Hepatocyte (in vitro differentiated cells): ENCODE results near the gene TXNDC15. TPM values are rescaled to one million over a fixed set of nuclear protein-coding genes. Genes with fewer than 3 reads are reported as not detected.
"Not testable (repeated sequence)": the region's sequence is repeated elsewhere in the genome, so short reads cannot be mapped to it uniquely, and the experiment has no call there.

ENCODE experiments used
- DNase-seq: peaks from one replicate; pipeline ENCODE4 v3.0.0-alpha.2; 2016; ENCODE audit warnings: low spot score
- H2AFZ ChIP-seq: fragments of 200-600 bp; sonication (generic); 2 replicates; pipeline ENCODE4 v1.6.0; 2016; ENCODE audit warnings: antibody characterized with exemption, mild to moderate bottlenecking
- H3K27ac ChIP-seq: fragments of 200-600 bp; sonication (generic); 2 replicates; pipeline ENCODE4 v1.5.1; 2016; ENCODE audit warnings: mild to moderate bottlenecking
- H3K27me3 ChIP-seq: fragments of 200-600 bp; sonication (generic); 2 replicates; pipeline ENCODE4 v1.6.1; 2016
- H3K36me3 ChIP-seq: fragments of 200-600 bp; sonication (generic); replicated peaks from 2 replicates; pipeline ENCODE4 v1.5.1; 2016; ENCODE audit warnings: low read depth; ENCODE audit not compliant: insufficient read depth
- H3K4me1 ChIP-seq: fragments of 200-600 bp; sonication (generic); 2 replicates; pipeline ENCODE4 v1.5.1; 2016; ENCODE audit warnings: mild to moderate bottlenecking, moderate library complexity; ENCODE audit not compliant: insufficient read depth
- H3K4me2 ChIP-seq: fragments of 200-600 bp; sonication (generic); 2 replicates; pipeline ENCODE4 v1.6.0; 2016
- H3K4me3 ChIP-seq: fragments of 200-600 bp; sonication (generic); 2 replicates; pipeline ENCODE4 v1.5.1; 2016; ENCODE audit warnings: mild to moderate bottlenecking
- H3K79me2 ChIP-seq: fragments of 200-600 bp; sonication (generic); 2 replicates; pipeline ENCODE4 v1.6.0; 2017; ENCODE audit warnings: mild to moderate bottlenecking
- H3K9me2 ChIP-seq: fragments of 200-600 bp; sonication (generic); replicated peaks from 2 replicates; pipeline ENCODE4 v1.6.0; 2017; ENCODE audit warnings: mild to moderate bottlenecking; ENCODE audit not compliant: insufficient read depth
- H3K9me3 ChIP-seq: fragments of 200-600 bp; sonication (generic); 2 replicates; pipeline ENCODE4 v1.5.1; 2016; ENCODE audit warnings: low read depth, mild to moderate bottlenecking
- H4K20me1 ChIP-seq: fragments of 200-600 bp; sonication (generic); 2 replicates; pipeline ENCODE4 v1.6.0; 2016; ENCODE audit warnings: mild to moderate bottlenecking; ENCODE audit not compliant: insufficient read depth, poor library complexity, severe bottlenecking
- CTCF ChIP-seq: fragments of 200-600 bp; sonication (generic); IDR thresholded peaks from 2 replicates; pipeline ENCODE4 v1.5.1; 2016; ENCODE audit warnings: antibody characterized with exemption, mild to moderate bottlenecking; ENCODE audit not compliant: poor library complexity
- EZH2 ChIP-seq: fragments of 200-600 bp; sonication (generic); IDR thresholded peaks from 2 replicates; pipeline ENCODE4 v1.6.1; 2016; ENCODE audit warnings: antibody characterized with exemption, mild to moderate bottlenecking, borderline replicate concordance
- EZH2phosphoT487 ChIP-seq: fragments of 200-600 bp; sonication (generic); IDR thresholded peaks from one replicate; pipeline ENCODE4 v1.6.1; 2018; ENCODE audit warnings: antibody characterized with exemption, mild to moderate bottlenecking, low read depth, moderate library complexity; ENCODE audit not compliant: unreplicated experiment, severe bottlenecking
- WGBS: methylation state at CpG from one replicate; pipeline ENCODE4 v1.1.6; 2016; ENCODE audit warnings: low lambda C conversion rate; ENCODE audit errors: missing lambda C conversion rate; 5-methylcytosine and 5-hydroxymethylcytosine counted together
- polyA plus RNA-seq: library from polyadenylated mRNA; unstranded; fragments of >200 nt; fragmentation: Nextera tagmentation; extraction: Ambion mirVana; gene quantifications from 2 replicates; pipeline ENCODE4 v1.2.1, GENCODE V29; 2016
- total RNA-seq: library from RNA; depleted of rRNA; stranded (reverse); fragments of >200 nt; gene quantifications from 2 replicates; pipeline ENCODE4 v1.2.3, GENCODE V29; 2014

Gene TXNDC15
- total and polyA plus RNA-seq, 2 experiments from 2014 or later: 56.7 to 76.0 TPM

DNA sequence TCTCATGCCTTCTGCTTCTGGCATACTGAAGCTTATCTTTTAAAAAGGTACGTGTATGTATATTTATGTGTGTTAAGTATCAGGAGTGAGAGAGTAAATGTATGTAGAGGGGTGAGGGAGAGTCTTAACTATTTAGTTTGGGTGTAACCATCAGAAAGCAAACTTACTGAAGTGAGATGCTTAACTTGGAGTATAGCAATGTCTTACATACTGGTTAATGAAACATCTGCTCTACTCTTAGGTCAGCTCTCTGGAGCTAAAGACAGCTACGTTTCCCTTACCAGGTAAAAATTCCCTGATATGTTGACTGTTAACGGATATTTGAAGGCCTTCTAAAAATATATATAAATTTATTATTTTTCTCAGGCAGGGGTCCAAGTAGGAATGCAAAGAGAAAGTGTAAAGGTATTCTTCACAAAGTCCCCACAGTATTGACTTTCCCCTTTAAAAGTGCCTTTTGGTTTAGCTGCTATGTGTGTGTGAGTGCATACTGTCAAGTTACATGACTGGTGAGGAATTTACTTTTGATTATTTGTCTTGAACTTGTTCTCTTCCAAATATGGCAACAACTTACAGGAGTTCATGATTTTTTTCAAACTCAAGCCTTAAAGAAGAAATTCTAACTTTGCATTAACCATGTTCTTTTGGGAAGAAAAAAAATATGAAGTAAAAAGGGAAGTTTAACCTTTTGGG, 40.7 kb upstream of the TXNDC15 start:
- Histone ChIP-seq H4K20me1 (no peaks in the 10 kb centered on the region), H3K4me2 (no peak overlapping the region), H2AFZ (no peak overlapping the region), H3K27me3 (no peaks in the 10 kb centered on the region), H3K4me3 (no peak overlapping the region), H3K27ac (peak overlapping the region; percentile 55), H3K79me2 (no peaks in the 10 kb centered on the region), H3K4me1 (no peaks in the 10 kb centered on the region), H3K9me3 (no peaks in the 10 kb centered on the region), H3K9me2 (no peaks in the 10 kb centered on the region), H3K36me3 (no peaks in the 10 kb centered on the region)
- DNase-seq: no peak
- TF ChIP-seq EZH2 (no peak), EZH2phosphoT487 (no peak), CTCF (no peak)
- 83% methylated on average over 3 of the region's 3 CpGs for WGBS

- WGBS: 100% methylated on average over 2 of the region's 2 CpGs
- H3K9me3 ChIP-seq: no peaks in the 10 kb centered on the region
- H4K20me1 ChIP-seq: no peaks in the 10 kb centered on the region
- H3K4me3 ChIP-seq: no peak overlapping the region
- DNase-seq: no peak
- no peak overlapping the region for H2AFZ ChIP-seq
- no peak overlapping the region for H3K4me2 ChIP-seq
- H3K27me3 ChIP-seq: no peaks in the 10 kb centered on the region
- H3K79me2 ChIP-seq: no peaks in the 10 kb centered on the region
- H3K27ac ChIP-seq: no peak overlapping the region
- H3K9me2 ChIP-seq: no peaks in the 10 kb centered on the region
- TF ChIP-seq EZH2 (no peak), CTCF (no peak), EZH2phosphoT487 (no peak)
- no peaks in the 10 kb centered on the region for H3K4me1 ChIP-seq
- no peaks in the 10 kb centered on the region for H3K36me3 ChIP-seq
These were observed 38.5 kb upstream of the TXNDC15 start for GRCh38 chr5:134835623-134836022.

GRCh38 chr5:134837530-134838181, 36.5 kb upstream of the TXNDC15 start:
- Histone ChIP-seq H3K27me3 (no peaks in the 10 kb centered on the region), H3K4me3 (no peak overlapping the region), H3K4me2 (peak overlapping the region; percentile 27), H4K20me1 (no peaks in the 10 kb centered on the region), H3K79me2 (no peaks in the 10 kb centered on the region), H3K27ac (peak overlapping the region; percentile 48), H3K4me1 (no peaks in the 10 kb centered on the region), H3K9me2 (no peaks in the 10 kb centered on the region), H2AFZ (no peak overlapping the region), H3K9me3 (no peaks in the 10 kb centered on the region), H3K36me3 (no peaks in the 10 kb centered on the region)
- TF ChIP-seq EZH2: no peak
- TF ChIP-seq CTCF: no peak
- TF ChIP-seq EZH2phosphoT487: no peak
- WGBS: 83% methylated on average over 3 of the region's 3 CpGs
- no peak for DNase-seq

DNA sequence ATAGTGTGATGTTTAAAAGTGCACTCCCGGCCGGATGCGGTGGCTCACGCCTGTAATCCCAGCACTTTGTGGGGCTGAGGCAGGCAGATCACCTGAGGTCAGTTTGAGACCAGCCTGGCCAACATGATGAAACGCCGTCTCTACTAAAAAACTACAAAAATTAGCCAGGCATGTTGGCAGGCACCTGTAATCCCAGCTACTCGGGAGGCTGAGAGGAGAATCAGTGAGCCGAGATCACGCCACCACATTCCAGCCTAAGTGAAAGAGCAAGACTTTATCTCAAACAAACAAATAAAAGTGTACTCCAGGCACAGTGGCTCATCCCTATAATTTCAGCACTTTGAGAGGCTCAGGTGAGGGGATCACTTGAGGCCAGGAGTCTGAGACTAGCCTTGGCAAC, 35.8 kb upstream of the TXNDC15 start:
- not testable (repeated sequence) for H3K79me2 ChIP-seq, H4K20me1 ChIP-seq, H3K9me2 ChIP-seq, H3K9me3 ChIP-seq, H3K36me3 ChIP-seq, DNase-seq, H3K4me1 ChIP-seq, H2AFZ ChIP-seq, H3K27me3 ChIP-seq, H3K4me3 ChIP-seq
- Histone ChIP-seq H3K27ac (peak overlapping the region; percentile 48), H3K4me2 (peak overlapping the region; percentile 27)
- WGBS: 75% methylated on average over 9 of the region's 9 CpGs
